GM19463 (cell line): ENCODE results near the gene MACROD2.
"Not testable (repeated sequence)": the region's sequence is repeated elsewhere in the genome, so short reads cannot be mapped to it uniquely, and the experiment has no call there.

Experiments used
- ATAC-seq: cut with Tn5 transposase; IDR thresholded peaks from one replicate; pipeline ENCODE4 v1.9.1; 2021; ENCODE audit warnings: mild to moderate bottlenecking, moderate library complexity; ENCODE audit not compliant: unreplicated experiment

The MACROD2 gene

GRCh38 chr20:14963262-14963663 lies 967.9 kb downstream of the MACROD2 start:
- no peak for ATAC-seq

DNA sequence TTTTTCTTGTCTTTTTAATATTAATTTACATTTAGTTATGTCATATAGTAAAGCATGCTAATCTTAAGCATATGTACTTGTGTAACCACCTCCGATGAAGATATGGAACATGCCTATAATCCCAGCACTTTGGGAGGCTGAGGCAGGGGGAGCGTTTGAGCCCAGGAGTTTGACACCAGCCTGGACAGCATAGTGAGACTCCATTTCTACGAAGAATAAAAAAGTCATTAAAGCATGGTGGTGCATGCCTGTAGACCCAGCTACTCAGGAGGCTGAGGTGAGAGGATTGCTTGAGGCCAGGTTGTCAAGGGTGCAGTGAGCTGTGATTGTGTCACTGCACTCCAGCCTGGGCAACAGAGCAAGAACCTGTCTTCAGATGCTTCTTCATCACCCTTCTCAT lies 970.9 kb downstream of the MACROD2 start:
- ATAC-seq = no peak

- no peak for ATAC-seq
Measured at GRCh38 chr20:14966808-14967207, 971.5 kb downstream of the MACROD2 start.

GRCh38 chr20:14972256-14972655 lies 976.9 kb downstream of the MACROD2 start:
- no peak for ATAC-seq

DNA sequence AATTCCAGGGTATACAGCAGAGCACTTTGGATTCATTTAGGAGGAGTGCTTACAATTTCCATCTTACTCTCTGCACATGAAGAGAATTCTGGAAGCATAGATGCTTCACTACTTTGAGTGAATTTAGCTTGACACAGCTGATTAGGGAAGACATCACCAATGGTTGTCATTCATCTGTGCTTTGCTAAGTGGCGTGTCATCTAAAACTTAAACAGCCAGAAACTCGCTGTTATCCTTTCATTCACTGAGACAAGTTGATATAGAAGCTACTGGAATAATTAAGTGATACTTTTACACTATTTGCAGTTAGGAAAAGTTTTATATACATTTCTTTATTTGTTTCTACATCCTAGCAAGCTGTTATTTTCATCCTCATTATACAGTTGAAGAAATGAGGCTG lies 977.4 kb downstream of the MACROD2 start:
- no peak for ATAC-seq

GRCh38 chr20:14979453-14979986 lies 984.2 kb downstream of the MACROD2 start:
- no peak for ATAC-seq

DNA sequence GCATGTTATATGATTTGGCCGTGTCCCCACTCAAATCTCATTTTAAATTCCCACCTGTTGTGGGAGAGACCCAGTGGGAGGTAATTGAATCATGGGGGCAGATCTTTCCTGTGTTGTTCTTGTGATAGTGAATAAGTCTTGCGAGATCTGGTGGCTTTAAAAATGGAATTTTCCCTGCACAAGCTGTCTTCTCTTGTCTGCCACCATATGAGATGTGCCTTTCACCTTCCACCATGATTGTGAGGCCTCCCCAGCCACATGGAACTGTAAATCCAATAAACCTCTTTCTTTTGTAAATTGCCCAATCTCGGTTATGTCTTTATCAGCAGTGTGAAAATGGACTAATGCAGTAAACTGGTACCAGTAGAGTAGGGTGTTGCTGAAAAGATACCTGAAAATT lies 986.2 kb downstream of the MACROD2 start:
- ATAC-seq = not testable (repeated sequence)

- not testable (repeated sequence) for ATAC-seq
Measured at GRCh38 chr20:14982324-14982723, 987.0 kb downstream of the MACROD2 start.

DNA sequence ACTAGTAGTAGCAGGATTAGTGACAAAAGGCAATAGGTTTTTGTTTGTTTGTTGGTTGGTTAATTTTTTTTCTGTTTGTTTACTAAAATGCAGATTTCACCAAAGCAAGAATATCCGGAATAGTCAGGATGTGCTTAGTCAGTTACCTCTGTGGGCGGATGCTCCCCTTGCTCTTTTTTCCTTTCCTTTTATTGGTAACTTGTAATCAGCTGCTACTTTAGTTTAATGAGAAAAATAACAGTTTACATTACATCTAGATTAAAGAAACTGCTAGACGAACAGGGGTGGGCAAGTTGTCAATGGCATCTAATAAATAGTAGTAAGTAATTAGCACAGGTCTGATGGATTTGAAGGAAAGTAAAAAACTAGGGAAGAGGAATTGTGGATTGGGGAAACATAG lies 989.0 kb downstream of the MACROD2 start:
- ATAC-seq = no peak

DNA sequence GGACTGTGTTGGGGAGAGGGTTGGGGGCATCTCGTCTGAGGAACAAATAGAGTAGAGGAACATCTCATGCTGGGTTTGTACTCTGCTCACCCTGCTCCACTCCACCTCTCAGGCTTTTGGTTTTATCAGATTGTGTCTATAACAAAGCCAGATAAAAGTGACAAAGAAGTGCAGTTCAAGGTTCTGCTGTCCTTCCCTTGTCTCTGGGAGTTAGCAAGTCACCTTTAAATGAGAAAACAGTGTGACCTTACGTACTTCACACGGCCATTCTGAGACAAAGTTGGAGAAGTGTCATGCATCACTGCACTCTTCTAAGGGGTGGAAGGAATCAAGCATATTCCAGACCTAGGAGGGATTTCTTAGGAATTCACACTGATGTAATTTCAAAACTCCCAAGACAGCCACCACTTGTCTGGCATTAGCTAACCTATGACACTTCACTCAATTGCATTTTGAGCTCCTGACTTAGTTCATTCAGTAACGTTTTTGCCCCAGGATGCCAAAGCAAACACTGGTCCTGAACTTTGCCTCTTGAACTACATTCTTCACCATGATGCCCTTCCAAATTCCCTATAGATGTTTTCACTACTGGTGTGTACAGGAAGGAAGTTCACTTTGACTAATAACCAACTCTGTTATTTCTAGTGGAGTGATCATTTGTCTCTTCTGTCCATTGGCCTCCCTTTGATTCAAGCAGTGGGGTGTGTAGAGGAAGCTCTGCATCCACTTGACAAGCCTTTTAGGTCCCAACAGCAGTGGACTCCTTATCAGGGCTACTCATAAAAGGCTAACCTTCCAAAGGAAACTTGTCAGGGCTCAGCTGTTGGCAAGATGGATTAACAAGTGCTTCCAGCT lies 989.7 kb downstream of the MACROD2 start:
- ATAC-seq = no peak

- no peak for ATAC-seq
Measured at GRCh38 chr20:14986026-14986655, 990.8 kb downstream of the MACROD2 start.

- no peak for ATAC-seq
Measured at GRCh38 chr20:14986656-14987055, 991.3 kb downstream of the MACROD2 start.

DNA sequence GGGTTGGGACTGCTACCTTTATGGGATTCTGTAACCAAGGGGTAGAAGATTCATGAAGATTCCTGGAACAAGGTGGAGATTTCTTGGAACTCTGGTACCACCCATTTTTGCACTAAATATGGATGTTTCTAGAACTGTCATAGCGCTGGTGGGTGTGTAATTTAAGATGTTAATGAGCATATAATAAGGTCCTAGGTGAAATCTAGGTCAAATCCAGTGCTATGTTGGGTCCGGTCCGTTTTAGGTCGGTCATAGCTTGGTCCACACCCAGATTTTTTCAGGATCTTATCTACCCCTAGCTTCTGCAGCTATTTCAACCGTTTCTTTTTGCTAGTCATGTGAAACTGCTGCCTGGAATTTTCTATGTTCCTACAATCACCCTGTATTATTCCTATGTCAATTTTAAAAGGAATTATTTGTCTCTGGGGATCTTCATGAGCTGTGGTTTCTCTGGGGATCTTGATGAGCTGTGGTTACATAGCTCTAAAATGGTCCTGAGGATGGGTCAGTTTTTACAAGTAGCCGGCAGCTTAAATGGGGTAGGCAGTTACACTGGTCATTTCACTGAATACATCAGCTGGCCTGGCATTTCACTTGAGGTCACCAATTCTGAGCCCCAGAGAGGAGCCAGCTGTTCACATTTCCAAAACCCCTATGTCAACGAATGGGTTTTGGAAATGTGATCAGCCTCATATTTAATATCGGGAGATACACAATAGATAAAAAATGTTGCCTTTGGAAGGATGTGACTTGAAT lies 994.4 kb downstream of the MACROD2 start:
- no peak for ATAC-seq

GRCh38 chr20:14991023-14991422 lies 995.7 kb downstream of the MACROD2 start:
- no peak for ATAC-seq

DNA sequence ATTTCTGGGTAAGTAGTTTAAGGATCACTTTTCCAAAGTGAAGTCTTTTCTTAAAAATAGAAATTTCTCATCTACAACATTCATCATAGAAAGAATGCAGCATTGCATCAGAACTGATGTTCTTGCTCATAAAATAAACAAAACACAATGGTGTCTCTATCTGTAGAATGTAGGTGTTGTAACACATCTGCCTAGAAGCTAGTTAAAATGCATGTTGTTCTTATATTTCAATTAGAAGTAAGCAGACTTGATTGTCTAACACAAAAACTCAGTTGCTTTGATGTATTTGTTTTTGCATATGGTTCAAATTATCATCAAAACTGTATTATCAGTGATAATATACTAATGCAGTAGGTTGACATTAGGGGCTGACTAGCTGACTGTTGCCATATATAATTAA lies 996.8 kb downstream of the MACROD2 start:
- no peak for ATAC-seq

- ATAC-seq = no peak
Measured at GRCh38 chr20:14992961-14993360, 997.6 kb downstream of the MACROD2 start.

DNA sequence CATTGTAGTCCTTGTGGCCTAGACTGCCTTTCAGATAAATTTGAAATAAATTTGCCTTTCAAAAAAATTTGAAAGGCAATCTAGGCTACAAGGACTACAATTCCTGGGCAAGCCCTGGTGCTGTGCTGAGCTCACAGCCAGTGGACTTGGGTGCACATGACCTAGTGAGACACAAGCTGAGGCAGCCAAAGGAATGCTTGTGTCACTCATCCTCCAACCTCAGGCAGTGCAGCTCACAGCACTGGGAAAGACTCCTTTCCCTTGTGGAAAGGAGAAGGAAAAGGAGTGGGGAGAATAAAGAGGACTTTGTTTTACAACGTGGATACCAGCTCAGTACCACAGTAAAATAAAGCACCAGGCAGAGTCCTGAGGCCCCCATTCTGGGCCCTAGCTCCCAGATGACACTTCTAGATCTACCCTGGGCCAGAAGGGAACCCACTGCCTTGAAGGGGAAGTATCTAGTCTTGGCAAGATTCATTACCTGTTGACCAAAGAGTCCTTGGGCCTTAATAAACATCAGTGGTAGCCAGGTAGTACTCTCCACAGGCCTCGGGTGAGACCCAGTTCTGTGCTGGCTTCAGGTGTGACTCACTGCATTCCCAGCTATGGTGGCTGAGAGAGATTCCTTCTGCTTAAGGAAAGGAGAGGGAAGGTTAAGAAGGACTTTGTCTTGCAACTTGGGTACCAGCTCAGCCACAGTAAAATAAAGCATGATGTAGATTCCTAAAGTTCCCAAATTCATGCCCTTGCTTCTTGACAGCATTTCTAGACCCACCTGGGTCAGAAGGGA lies 1001.8 kb downstream of the MACROD2 start:
- ATAC-seq = no peak

GRCh38 chr20:14997791-14998190 lies 1002.5 kb downstream of the MACROD2 start:
- ATAC-seq = no peak

DNA sequence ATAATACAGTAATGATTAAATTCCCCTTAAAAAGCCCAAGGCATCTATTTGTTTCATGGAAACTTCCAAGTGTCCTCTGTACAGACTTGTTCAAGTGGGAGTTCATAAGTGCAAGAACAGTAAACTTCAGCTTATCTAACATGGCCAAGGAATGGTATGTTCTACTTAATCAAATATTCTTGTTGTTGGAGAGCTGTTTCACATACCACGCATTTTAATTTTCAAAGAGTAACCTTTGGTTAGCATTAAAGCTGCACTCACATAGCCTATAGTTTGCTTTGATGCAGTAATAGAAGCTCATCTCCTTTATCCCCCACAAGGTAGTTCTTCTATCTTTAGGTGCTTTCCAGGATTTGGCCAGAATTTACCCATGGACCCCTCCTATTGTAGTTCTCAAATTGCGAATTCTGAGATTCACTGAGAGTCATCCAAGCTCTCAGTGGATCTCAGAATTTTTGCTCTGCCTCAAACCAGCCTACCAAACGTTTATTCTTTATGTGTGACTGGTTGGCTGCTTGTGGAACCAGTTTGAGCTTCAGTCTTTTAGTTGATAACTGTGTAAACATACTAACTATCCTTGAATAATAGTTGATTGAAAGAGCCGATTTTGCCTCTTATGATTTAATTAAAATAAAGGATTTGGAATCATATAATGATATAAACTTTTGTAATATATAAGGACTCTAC lies 1010.1 kb downstream of the MACROD2 start:
- no peak for ATAC-seq

- no peak for ATAC-seq
Measured at GRCh38 chr20:15011631-15012030, 1016.3 kb downstream of the MACROD2 start.
